ENCODE data around the gene OOSP3. TPM values are rescaled to one million over a fixed set of nuclear protein-coding genes. Genes with fewer than 3 reads are reported as not detected.

The OOSP3 gene
- total RNA-seq, 1 donor from 2014 or later = not detected

Other genes starting within 250 kb of the OOSP3 start
- 6.0 and 13.0 TPM in 2 replicates for gene PATL1, start 209.7 kb upstream of the OOSP3 start, total RNA-seq
- gene OR10V1, start 164.9 kb upstream of the OOSP3 start, total RNA-seq = not detected in 2 replicates
- 77.5 and 143 TPM in 2 replicates for gene STX3, start 123.4 kb upstream of the OOSP3 start, total RNA-seq
- gene MRPL16, start 68.0 kb upstream of the OOSP3 start, total RNA-seq = 35.9 and 44.5 TPM in 2 replicates
- not detected in 2 replicates for gene CBLIF, start 33.3 kb upstream of the OOSP3 start, total RNA-seq
- 0.17 TPM in 1 of 2 replicates, not detected in the other for gene TCN1, start 12.3 kb upstream of the OOSP3 start, total RNA-seq
- gene OOSP1, start 59.6 kb downstream of the OOSP3 start, total RNA-seq = not detected in 2 replicates
- gene OOSP4A, start 85.3 kb downstream of the OOSP3 start, total RNA-seq = not detected in 2 replicates
- not detected in 2 replicates for gene OOSP4B, start 138.4 kb downstream of the OOSP3 start, total RNA-seq
- not detected in 2 replicates for gene OOSP2, start 161.6 kb downstream of the OOSP3 start, total RNA-seq
- gene MS4A3, start 177.9 kb downstream of the OOSP3 start, total RNA-seq = not detected in 2 replicates
- gene MS4A2, start 209.9 kb downstream of the OOSP3 start, total RNA-seq = not detected in 2 replicates